K562 (cell line): ENCODE measurements around the gene DNAJC12. TPM values are rescaled to one million over a fixed set of nuclear protein-coding genes. Genes with fewer than 3 reads are reported as not detected.

Experiments used
- ATAC-seq: fragments of 200-7000 bp; cut with Tn5 transposase; 3 replicates; pipeline ENCODE4 v1.9.1; 2020; ENCODE audit warnings: moderate library complexity
- BruUV-seq: library from RNA; stranded (reverse); fragments of 400-500 nt; replicated peaks from 2 replicates; lab custom pipeline; 2021; lab: Mats Ljungman, UMichigan
- CTCF ChIA-PET: fragments of 300-600 bp; formaldehyde crosslinking; extraction: SDS; loops from one replicate; lab custom pipeline; 2021; ENCODE audit warnings: low intra/inter-chr PET ratio; lab: Yijun Ruan, JAX
- POLR2A ChIA-PET: fragments of 300-600, 350-650 bp; sonication (Branson Sonifier 250); formaldehyde crosslinking; extraction: SDS; loops from one replicate; lab custom pipeline; 2021; ENCODE audit warnings: antibody characterized with exemption, inconsistent platforms; lab: Yijun Ruan, JAX
- DNase-seq, 4 experiments: peaks; one replicate each; pipeline versions ENCODE4 v3.0.0 to v3.0.0-alpha.2; 2011 to 2018; ENCODE audit warnings: low spot score in 3 of 4, mixed read lengths in 3 of 4; ENCODE audit errors: extremely low read depth in 1 of 4
- FAIRE-seq: peaks from 2 replicates; lab custom pipeline; 2011; peaks lifted over from hg19 to GRCh38; lab: Jason Lieb, UNC
- H2AFZ ChIP-seq: 2 replicates; pipeline ENCODE4 v1.6.0; 2011; ENCODE audit warnings: low read depth, low read length, control low read depth, inconsistent platforms
- H3K27ac ChIP-seq: fragments of 200-600 bp; 3 replicates; pipeline ENCODE4 v1.8.0; 2011; ENCODE audit warnings: low read depth, mild to moderate bottlenecking, control low read depth, inconsistent platforms, low read length, moderate library complexity, mixed read lengths; ENCODE audit errors: extremely low read depth
- H3K27me3 ChIP-seq, 2 experiments: fragments of 300-600 bp in 1 of 2; 2 replicates in 1 of 2; 3 replicates in 1 of 2; pipeline versions ENCODE4 v1.6.0 to v1.8.0; 2011; ENCODE audit warnings: inconsistent platforms in 2 of 2, low read length in 2 of 2, mild to moderate bottlenecking in 1 of 2, mixed read lengths in 1 of 2, moderate library complexity in 1 of 2; ENCODE audit not compliant: control insufficient read depth in 2 of 2, insufficient read depth in 2 of 2
- H3K36me3 ChIP-seq: fragments of 300-600 bp; 3 replicates; pipeline ENCODE4 v1.8.0; 2011; ENCODE audit warnings: mild to moderate bottlenecking, low read length, inconsistent platforms; ENCODE audit not compliant: control insufficient read depth, insufficient read depth
- H3K4me1 ChIP-seq, 2 experiments: fragments of 200-600 bp in 1 of 2; replicated peaks in 1 of 2; 2 replicates in 1 of 2; 3 replicates in 1 of 2; pipeline versions ENCODE4 v1.5.1 to v1.8.0; 2011; ENCODE audit warnings: inconsistent platforms in 2 of 2, low read length in 2 of 2, mild to moderate bottlenecking in 1 of 2, mixed read lengths in 1 of 2, moderate library complexity in 1 of 2; ENCODE audit not compliant: control insufficient read depth in 2 of 2, insufficient read depth in 2 of 2
- H3K4me2 ChIP-seq: 2 replicates; pipeline ENCODE4 v1.6.1; 2011; ENCODE audit warnings: low read length, control low read depth, inconsistent platforms, mixed read lengths; ENCODE audit not compliant: insufficient read depth
- H3K4me3 ChIP-seq: fragments of 200-600 bp; sonication (generic), shearing (Covaris generic); 2 replicates; pipeline ENCODE4 v1.5.1; 2016; ENCODE audit warnings: control low read depth, inconsistent platforms
- H3K79me2 ChIP-seq: fragments of 200-600 bp; 3 replicates; pipeline ENCODE4 v1.8.0; 2011; ENCODE audit warnings: low read length, inconsistent platforms; ENCODE audit not compliant: control insufficient read depth, insufficient read depth
- H3K9ac ChIP-seq, 2 experiments: 2 replicates each; pipeline versions ENCODE4 v1.6.0 to v1.6.1; 2011; ENCODE audit warnings: low read depth in 2 of 2, low read length in 2 of 2, control low read depth in 1 of 2, inconsistent platforms in 1 of 2, mild to moderate bottlenecking in 1 of 2, mixed read lengths in 1 of 2; ENCODE audit not compliant: insufficient read depth in 1 of 2
- H3K9me1 ChIP-seq: one replicate; pipeline ENCODE4 v1.6.0; 2011; ENCODE audit warnings: inconsistent platforms, mild to moderate bottlenecking, low read length, moderate library complexity; ENCODE audit not compliant: control insufficient read depth, insufficient read depth
- H3K9me3 ChIP-seq: replicated peaks from 2 replicates; pipeline ENCODE4 v1.5.1; 2011; ENCODE audit warnings: low read depth, low read length, inconsistent platforms; ENCODE audit not compliant: control insufficient read depth, insufficient read depth
- H4K20me1 ChIP-seq: replicated peaks from 2 replicates; pipeline ENCODE4 v1.6.1; 2011; ENCODE audit warnings: low read length, inconsistent platforms, mixed read lengths; ENCODE audit not compliant: control insufficient read depth, insufficient read depth
- BHLHE40 ChIP-seq: IDR thresholded peaks from 2 replicates; pipeline ENCODE4 v1.6.1; 2011; ENCODE audit warnings: low read length, improper control_type of control experiment
- CBFA2T2 ChIP-seq: fragments of 450-650 bp; conservative IDR thresholded peaks from 2 replicates; pipeline ENCODE4 v1.6.1; 2017; ENCODE audit warnings: mild to moderate bottlenecking
- ELF1 ChIP-seq: fragments of 200-800 bp; sonication (Bioruptor generic); IDR thresholded peaks from 2 replicates; pipeline ENCODE4 v1.6.1; 2016; ENCODE audit warnings: missing genetic modification characterization, missing compliant biosample characterization
- ERF ChIP-seq: fragments of 450-650 bp; formaldehyde crosslinking; IDR thresholded peaks from 2 replicates; pipeline ENCODE4 v1.4.0; 2020; ENCODE audit warnings: mild to moderate bottlenecking, mixed read lengths
- GABPA ChIP-seq: fragments of 200-800 bp; sonication (Bioruptor generic); conservative IDR thresholded peaks from 2 replicates; pipeline ENCODE4 v1.6.1; 2016; ENCODE audit warnings: low read depth, missing genetic modification characterization, missing compliant biosample characterization
- HIVEP1 ChIP-seq: fragments of 250-450 bp; sonication (Bioruptor Pico); IDR thresholded peaks from 2 replicates; pipeline ENCODE4 v1.4.0; 2020; ENCODE audit warnings: mild to moderate bottlenecking
- MEF2A ChIP-seq: IDR thresholded peaks from 2 replicates; pipeline ENCODE4 v1.6.1; 2011; ENCODE audit warnings: low read depth, mild to moderate bottlenecking, low read length, moderate library complexity; ENCODE audit not compliant: control insufficient read depth
- MLX ChIP-seq, 2 experiments: fragments of 450-650 bp in 1 of 2; sonication (generic) in 1 of 2; formaldehyde crosslinking; conservative IDR thresholded peaks; 2 replicates each; pipeline versions ENCODE4 v1.4.0 to v1.8.1; 2020 to 2022; ENCODE audit warnings: mild to moderate bottlenecking in 1 of 2, missing genetic modification reagents in 1 of 2
- PRPF4 ChIP-seq: fragments of 200-400 bp; formaldehyde crosslinking; IDR thresholded peaks from one replicate; pipeline ENCODE4 v1.6.1; 2017; ENCODE audit warnings: low read length, low read depth, mild to moderate bottlenecking; ENCODE audit not compliant: insufficient read depth, poor library complexity, severe bottlenecking
- PYGO2 ChIP-seq: fragments of 450-650 bp; IDR thresholded peaks from 2 replicates; pipeline ENCODE4 v1.6.1; 2016; ENCODE audit warnings: mild to moderate bottlenecking, missing genetic modification characterization, moderate library complexity, missing compliant biosample characterization
- SETDB1 ChIP-seq: IDR thresholded peaks from one replicate; pipeline ENCODE4 v1.6.1; 2012; ENCODE audit warnings: low read length, control low read depth, inconsistent platforms
- TAF7 ChIP-seq: fragments of 450-650 bp; IDR thresholded peaks from 2 replicates; pipeline ENCODE4 v1.6.1; 2016; ENCODE audit warnings: missing genetic modification characterization, missing compliant biosample characterization
- ZFP30 ChIP-seq: fragments of 250-450 bp; sonication (Bioruptor Pico); IDR thresholded peaks from 2 replicates; pipeline ENCODE4 v1.8.0; 2022; ENCODE audit warnings: moderate library complexity, mild to moderate bottlenecking, inconsistent platforms, borderline replicate concordance
- ZNF239 ChIP-seq: fragments of 250-450 bp; sonication (Bioruptor Pico); IDR thresholded peaks from 2 replicates; pipeline ENCODE4 v1.4.0; 2020; ENCODE audit warnings: mild to moderate bottlenecking
- ZNF384 ChIP-seq: IDR thresholded peaks from 2 replicates; pipeline ENCODE4 v1.6.1; 2012; ENCODE audit warnings: low read depth, low read length, improper control_type of control experiment
- ZNF644 ChIP-seq: fragments of 200-800 bp; sonication (Bioruptor generic); IDR thresholded peaks from 2 replicates; pipeline ENCODE4 v1.6.1; 2016; ENCODE audit warnings: low read depth, missing genetic modification characterization, missing compliant biosample characterization
- WGBS: fragments of 100-300 bp; shearing (Covaris generic); methylation state at CpG from one replicate; pipeline ENCODE4 v1.1.6; 2016; ENCODE audit warnings: low coverage, mixed read lengths; ENCODE audit not compliant: insufficient coverage; ENCODE audit errors: missing lambda C conversion rate; 5-methylcytosine and 5-hydroxymethylcytosine counted together
- in situ Hi-C: fragments of 300-500 bp; cut with MboI; formaldehyde crosslinking; loops from 4 replicates; pipeline ENCODE4 v1.15.0; 2018; ENCODE audit warnings: inconsistent platforms, mixed read lengths
- intact Hi-C: fragments of 100-400 bp; cut with micrococcal nuclease; formaldehyde crosslinking; loops from 2 replicates; pipeline ENCODE4 v1.14.2; 2022
- polyA plus RNA-seq, 8 experiments: library from polyadenylated mRNA; depleted of rRNA in 4 of 8; stranded (reverse) in 5 of 8; unstranded in 3 of 8; fragments of >200 nt; fragmentation: Nextera tagmentation in 2 of 8; fragmentation: Illumina TruSeq in 1 of 8; extraction: Ambion mirVana in 2 of 8; extraction: Trizol in 1 of 8; gene quantifications; 2 replicates each; pipeline versions ENCODE4 v1.2.1 to v1.2.3, GENCODE V29; 2011 to 2014; ENCODE audit warnings: inconsistent platforms in 1 of 8, missing spikeins in 1 of 8
- total RNA-seq, 7 experiments: library from RNA; depleted of rRNA in 6 of 7; stranded (reverse); fragments of >200 nt in 6 of 7; fragmentation: Illumina TruSeq in 2 of 7; extraction: Trizol in 2 of 7; gene quantifications; 2 replicates each; pipeline versions ENCODE4 v1.2.1 to v1.2.3, GENCODE V29; 2011 to 2021; ENCODE audit warnings: low replicate concordance in 1 of 7

The DNAJC12 gene
- total and polyA plus RNA-seq, 9 of the 15 experiments (the other 6 are each of a cell fraction or from before 2014, with no cell fraction given), result 7.4 to 95.9 (median 68.5) TPM

- TF ChIP-seq MLX (CRISPR knock-in tag; conservative IDR thresholded peaks at IDR 0.05) (no peak), ZFP30 (CRISPR knock-in tag) (no peak), HIVEP1 (CRISPR knock-in tag) (no peak), ZNF239 (CRISPR knock-in tag) (no peak), GABPA (no peak)
Measured at GRCh38 chr10:67776371-67776770, 61.6 kb downstream of the DNAJC12 start (continued).

- Histone ChIP-seq H3K9me1 (no peaks in the 10 kb centered on the region), H3K4me1 (no peaks in the 10 kb centered on the region), H3K4me2 (no peak overlapping the region), H3K27ac (no peak overlapping the region), H3K9me3 (no peaks in the 10 kb centered on the region), H3K36me3 (no peaks in the 10 kb centered on the region), H3K4me3 (no peak overlapping the region), H4K20me1 (no peaks in the 10 kb centered on the region), H3K27me3 (peaks cover 2 to 3% of the 10 kb centered on the region in 2 experiments; a peak in 3 of 5 replicates), H2AFZ (no peak overlapping the region), H3K79me2 (no peaks in the 10 kb centered on the region), H3K9ac (no peak overlapping the region)
- intact Hi-C loops (loop anchor here (5.0 kb wide), 1 partner anchor 1593 kb away; no protein-coding TSS in a partner anchor), in situ Hi-C loops (loop anchor here (5.0 to 10.0 kb wide), 2 partner anchors 78 to 110 kb away; partner anchors contain the start of gene CTNNA3)
- POLR2A ChIA-PET, result interaction anchor here (1.0 kb wide), 1 partner anchor 11 kb away, joined by 4 read pairs; no protein-coding TSS in a partner anchor
- no peak for FAIRE-seq
- 0% methylated on average over 2 of the region's 2 CpGs for WGBS
- BruUV-seq, result no TSS peak
- no peak for ATAC-seq
- CTCF ChIA-PET, result interaction anchor here (0.6 kb wide), 1 partner anchor 301 kb away, joined by 3 read pairs; no protein-coding TSS in a partner anchor
- TF ChIP-seq TAF7 (tag) (no peak), CBFA2T2 (no peak), ZNF384 (no peak), ZNF644 (tag) (no peak), MEF2A (no peak), SETDB1 (no peak), ERF (CRISPR knock-in tag) (no peak), PYGO2 (no peak), ELF1 (no peak), BHLHE40 (no peak), PRPF4 (no peak)
- no peak for DNase-seq
Measured at GRCh38 chr10:67775279-67775678, 62.7 kb downstream of the DNAJC12 start.
